K562 (cell line): ENCODE measurements around the gene ING1. TPM values are rescaled to one million over a fixed set of nuclear protein-coding genes. Genes with fewer than 3 reads are reported as not detected.

Experiments used
- ATAC-seq: fragments of 200-7000 bp; cut with Tn5 transposase; 3 replicates; pipeline ENCODE4 v1.9.1; 2020; ENCODE audit warnings: moderate library complexity
- BruUV-seq: library from RNA; stranded (reverse); fragments of 400-500 nt; replicated peaks from 2 replicates; lab custom pipeline; 2021; lab: Mats Ljungman, UMichigan
- CTCF ChIA-PET: fragments of 300-600 bp; formaldehyde crosslinking; extraction: SDS; loops from one replicate; lab custom pipeline; 2021; ENCODE audit warnings: low intra/inter-chr PET ratio; lab: Yijun Ruan, JAX
- POLR2A ChIA-PET: fragments of 300-600, 350-650 bp; sonication (Branson Sonifier 250); formaldehyde crosslinking; extraction: SDS; loops from one replicate; lab custom pipeline; 2021; ENCODE audit warnings: antibody characterized with exemption, inconsistent platforms; lab: Yijun Ruan, JAX
- DNase-seq, 4 experiments: peaks; one replicate each; pipeline versions ENCODE4 v3.0.0 to v3.0.0-alpha.2; 2011 to 2018; ENCODE audit warnings: low spot score in 3 of 4, mixed read lengths in 3 of 4; ENCODE audit errors: extremely low read depth in 1 of 4
- FAIRE-seq: peaks from 2 replicates; lab custom pipeline; 2011; peaks lifted over from hg19 to GRCh38; lab: Jason Lieb, UNC
- H2AFZ ChIP-seq: 2 replicates; pipeline ENCODE4 v1.6.0; 2011; ENCODE audit warnings: low read depth, low read length, control low read depth, inconsistent platforms
- H3K27ac ChIP-seq: fragments of 200-600 bp; 3 replicates; pipeline ENCODE4 v1.8.0; 2011; ENCODE audit warnings: low read depth, mild to moderate bottlenecking, control low read depth, inconsistent platforms, low read length, moderate library complexity, mixed read lengths; ENCODE audit errors: extremely low read depth
- H3K27me3 ChIP-seq, 2 experiments: fragments of 300-600 bp in 1 of 2; 2 replicates in 1 of 2; 3 replicates in 1 of 2; pipeline versions ENCODE4 v1.6.0 to v1.8.0; 2011; ENCODE audit warnings: inconsistent platforms in 2 of 2, low read length in 2 of 2, mild to moderate bottlenecking in 1 of 2, mixed read lengths in 1 of 2, moderate library complexity in 1 of 2; ENCODE audit not compliant: control insufficient read depth in 2 of 2, insufficient read depth in 2 of 2
- H3K36me3 ChIP-seq: fragments of 300-600 bp; 3 replicates; pipeline ENCODE4 v1.8.0; 2011; ENCODE audit warnings: mild to moderate bottlenecking, low read length, inconsistent platforms; ENCODE audit not compliant: control insufficient read depth, insufficient read depth
- H3K4me1 ChIP-seq, 2 experiments: fragments of 200-600 bp in 1 of 2; replicated peaks in 1 of 2; 2 replicates in 1 of 2; 3 replicates in 1 of 2; pipeline versions ENCODE4 v1.5.1 to v1.8.0; 2011; ENCODE audit warnings: inconsistent platforms in 2 of 2, low read length in 2 of 2, mild to moderate bottlenecking in 1 of 2, mixed read lengths in 1 of 2, moderate library complexity in 1 of 2; ENCODE audit not compliant: control insufficient read depth in 2 of 2, insufficient read depth in 2 of 2
- H3K4me2 ChIP-seq: 2 replicates; pipeline ENCODE4 v1.6.1; 2011; ENCODE audit warnings: low read length, control low read depth, inconsistent platforms, mixed read lengths; ENCODE audit not compliant: insufficient read depth
- H3K4me3 ChIP-seq: fragments of 200-600 bp; sonication (generic), shearing (Covaris generic); 2 replicates; pipeline ENCODE4 v1.5.1; 2016; ENCODE audit warnings: control low read depth, inconsistent platforms
- H3K79me2 ChIP-seq: fragments of 200-600 bp; 3 replicates; pipeline ENCODE4 v1.8.0; 2011; ENCODE audit warnings: low read length, inconsistent platforms; ENCODE audit not compliant: control insufficient read depth, insufficient read depth
- H3K9ac ChIP-seq, 2 experiments: 2 replicates each; pipeline versions ENCODE4 v1.6.0 to v1.6.1; 2011; ENCODE audit warnings: low read depth in 2 of 2, low read length in 2 of 2, control low read depth in 1 of 2, inconsistent platforms in 1 of 2, mild to moderate bottlenecking in 1 of 2, mixed read lengths in 1 of 2; ENCODE audit not compliant: insufficient read depth in 1 of 2
- H3K9me1 ChIP-seq: one replicate; pipeline ENCODE4 v1.6.0; 2011; ENCODE audit warnings: inconsistent platforms, mild to moderate bottlenecking, low read length, moderate library complexity; ENCODE audit not compliant: control insufficient read depth, insufficient read depth
- H3K9me3 ChIP-seq: replicated peaks from 2 replicates; pipeline ENCODE4 v1.5.1; 2011; ENCODE audit warnings: low read depth, low read length, inconsistent platforms; ENCODE audit not compliant: control insufficient read depth, insufficient read depth
- H4K20me1 ChIP-seq: replicated peaks from 2 replicates; pipeline ENCODE4 v1.6.1; 2011; ENCODE audit warnings: low read length, inconsistent platforms, mixed read lengths; ENCODE audit not compliant: control insufficient read depth, insufficient read depth
- CBFB ChIP-seq: sonication (generic); formaldehyde crosslinking; IDR thresholded peaks from 2 replicates; pipeline ENCODE4 v1.4.0; 2020; ENCODE audit warnings: mild to moderate bottlenecking, missing genetic modification reagents
- GTF2B ChIP-seq: IDR thresholded peaks from 2 replicates; pipeline ENCODE4 v1.6.1; 2011; ENCODE audit not compliant: insufficient read length; ENCODE audit errors: extremely low read depth
- ZNF324 ChIP-seq: fragments of 250-450 bp; sonication (Bioruptor Pico); IDR thresholded peaks from 2 replicates; pipeline ENCODE4 v1.4.0; 2020; ENCODE audit warnings: mild to moderate bottlenecking
- ZNF449 ChIP-seq: fragments of 250-450 bp; sonication (Bioruptor Pico); IDR thresholded peaks from 2 replicates; pipeline ENCODE4 v1.8.0; 2022; ENCODE audit warnings: moderate library complexity, mild to moderate bottlenecking, inconsistent platforms
- WGBS: fragments of 100-300 bp; shearing (Covaris generic); methylation state at CpG from one replicate; pipeline ENCODE4 v1.1.6; 2016; ENCODE audit warnings: low coverage, mixed read lengths; ENCODE audit not compliant: insufficient coverage; ENCODE audit errors: missing lambda C conversion rate; 5-methylcytosine and 5-hydroxymethylcytosine counted together
- in situ Hi-C: fragments of 300-500 bp; cut with MboI; formaldehyde crosslinking; loops from 4 replicates; pipeline ENCODE4 v1.15.0; 2018; ENCODE audit warnings: inconsistent platforms, mixed read lengths
- intact Hi-C: fragments of 100-400 bp; cut with micrococcal nuclease; formaldehyde crosslinking; loops from 2 replicates; pipeline ENCODE4 v1.14.2; 2022
- polyA plus RNA-seq, 8 experiments: library from polyadenylated mRNA; depleted of rRNA in 4 of 8; stranded (reverse) in 5 of 8; unstranded in 3 of 8; fragments of >200 nt; fragmentation: Nextera tagmentation in 2 of 8; fragmentation: Illumina TruSeq in 1 of 8; extraction: Ambion mirVana in 2 of 8; extraction: Trizol in 1 of 8; gene quantifications; 2 replicates each; pipeline versions ENCODE4 v1.2.1 to v1.2.3, GENCODE V29; 2011 to 2014; ENCODE audit warnings: inconsistent platforms in 1 of 8, missing spikeins in 1 of 8
- total RNA-seq, 7 experiments: library from RNA; depleted of rRNA in 6 of 7; stranded (reverse); fragments of >200 nt in 6 of 7; fragmentation: Illumina TruSeq in 2 of 7; extraction: Trizol in 2 of 7; gene quantifications; 2 replicates each; pipeline versions ENCODE4 v1.2.1 to v1.2.3, GENCODE V29; 2011 to 2021; ENCODE audit warnings: low replicate concordance in 1 of 7

ING1 gene
- total and polyA plus RNA-seq, 9 of the 15 experiments (the other 6 are each of a cell fraction or from before 2014, with no cell fraction given) = 1.0 to 20.1 (median 8.2) TPM

GRCh38 chr13:110766671-110767430 lies 53.4 kb downstream of the ING1 start:
- no peak overlapping the region for H3K27ac ChIP-seq
- no peak for TF ChIP-seq CBFB (CRISPR knock-in tag)
- no peak for TF ChIP-seq GTF2B
- TF ChIP-seq, all 486 proteins: peak for 0
- intact Hi-C loops (no loop called here), in situ Hi-C loops (no loop called here)
- ChIA-PET POLR2A (interaction anchor here (0.6 kb wide), 1 partner anchor 15 kb away, joined by 5 read pairs; no protein-coding TSS in a partner anchor), CTCF (no interaction called here)
- no peaks in the 10 kb centered on the region; a peak in 1 of 5 replicates for H3K4me1 ChIP-seq
- H3K79me2 ChIP-seq = no peaks in the 10 kb centered on the region
- H3K4me3 ChIP-seq = no peak overlapping the region
- no peak overlapping the region for H3K9ac ChIP-seq
- no peak overlapping the region for H2AFZ ChIP-seq
- DNase-seq (no peak), ATAC-seq (no peak), FAIRE-seq (no peak)
- WGBS = 0% methylated on average over 4 of the region's 4 CpGs
- no peaks in the 10 kb centered on the region; the same call in 1 of the 2 replicates for H4K20me1 ChIP-seq
- H3K4me2 ChIP-seq = no peak overlapping the region
- peaks cover under 1 to 28% of the 10 kb centered on the region in 2 experiments; a peak in 4 of 5 replicates for H3K27me3 ChIP-seq
- H3K36me3 ChIP-seq = no peaks in the 10 kb centered on the region
- H3K9me3 ChIP-seq = no peaks in the 10 kb centered on the region
- BruUV-seq = no TSS peak
- no peaks in the 10 kb centered on the region for H3K9me1 ChIP-seq

GRCh38 chr13:110767476-110767875 lies 54.0 kb downstream of the ING1 start:
- Histone ChIP-seq H3K27me3 (peaks cover 6 to 34% of the 10 kb centered on the region in 2 experiments), H3K4me3 (no peak overlapping the region), H3K27ac (no peak overlapping the region), H3K9ac (no peak overlapping the region), H3K9me1 (no peaks in the 10 kb centered on the region), H3K79me2 (no peaks in the 10 kb centered on the region), H3K36me3 (no peaks in the 10 kb centered on the region), H3K9me3 (no peaks in the 10 kb centered on the region), H4K20me1 (no peaks in the 10 kb centered on the region; the same call in 1 of the 2 replicates), H2AFZ (no peak overlapping the region), H3K4me2 (no peak overlapping the region), H3K4me1 (no peaks in the 10 kb centered on the region; a peak in 1 of 5 replicates)
- in situ Hi-C loops (no loop called here), intact Hi-C loops (no loop called here)
- 6% methylated on average over 6 of the region's 7 CpGs for WGBS
- DNase-seq = no peak
- POLR2A ChIA-PET = interaction anchor here (0.6 kb wide), 1 partner anchor 14 kb away, joined by 5 read pairs; no protein-coding TSS in a partner anchor
- CTCF ChIA-PET = no interaction called here
- no peak for TF ChIP-seq ZNF449
- no peak for TF ChIP-seq ZNF324 (CRISPR knock-in tag)
- ATAC-seq = no peak
- no peak for FAIRE-seq
- no TSS peak for BruUV-seq
